Activated naive CD8-positive, alpha-beta T cell treated with anti-CD3 and anti-CD28 coated beads for 36 hours (primary cell): ENCODE data around the gene ZNF483. TPM values are rescaled to one million over a fixed set of nuclear protein-coding genes. Genes with fewer than 3 reads are reported as not detected.
"Not testable (repeated sequence)": the region's sequence is repeated elsewhere in the genome, so short reads cannot be mapped to it uniquely, and the experiment has no call there.

Source experiments
- DNase-seq: peaks from one replicate; pipeline ENCODE4 v3.0.0; 2021
- H3K27ac Mint-ChIP-seq: one replicate; pipeline ENCODE4 v1.8.0; 2022; ENCODE audit warnings: mild to moderate bottlenecking, moderate library complexity, mixed read lengths
- H3K27me3 Mint-ChIP-seq: one replicate; pipeline ENCODE4 v1.8.0; 2022; ENCODE audit warnings: mild to moderate bottlenecking, mixed read lengths
- H3K36me3 Mint-ChIP-seq: one replicate; pipeline ENCODE4 v1.8.0; 2021; ENCODE audit warnings: mild to moderate bottlenecking, mixed read lengths
- H3K4me1 Mint-ChIP-seq: one replicate; pipeline ENCODE4 v1.8.0; 2021; ENCODE audit warnings: mixed read lengths
- H3K4me3 Mint-ChIP-seq: one replicate; pipeline ENCODE4 v1.8.0; 2022; ENCODE audit warnings: mild to moderate bottlenecking, moderate library complexity, mixed read lengths
- H3K9me3 Mint-ChIP-seq: one replicate; pipeline ENCODE4 v1.8.0; 2022; ENCODE audit warnings: mixed read lengths
- total RNA-seq, 2 experiments: library from RNA; stranded (reverse); gene quantifications; one replicate each; pipeline ENCODE4 v1.2.3, GENCODE V29; 2021

The ZNF483 gene
- total RNA-seq, result 1 to 10 TPM; 1.5 to 2.3 TPM

DNA sequence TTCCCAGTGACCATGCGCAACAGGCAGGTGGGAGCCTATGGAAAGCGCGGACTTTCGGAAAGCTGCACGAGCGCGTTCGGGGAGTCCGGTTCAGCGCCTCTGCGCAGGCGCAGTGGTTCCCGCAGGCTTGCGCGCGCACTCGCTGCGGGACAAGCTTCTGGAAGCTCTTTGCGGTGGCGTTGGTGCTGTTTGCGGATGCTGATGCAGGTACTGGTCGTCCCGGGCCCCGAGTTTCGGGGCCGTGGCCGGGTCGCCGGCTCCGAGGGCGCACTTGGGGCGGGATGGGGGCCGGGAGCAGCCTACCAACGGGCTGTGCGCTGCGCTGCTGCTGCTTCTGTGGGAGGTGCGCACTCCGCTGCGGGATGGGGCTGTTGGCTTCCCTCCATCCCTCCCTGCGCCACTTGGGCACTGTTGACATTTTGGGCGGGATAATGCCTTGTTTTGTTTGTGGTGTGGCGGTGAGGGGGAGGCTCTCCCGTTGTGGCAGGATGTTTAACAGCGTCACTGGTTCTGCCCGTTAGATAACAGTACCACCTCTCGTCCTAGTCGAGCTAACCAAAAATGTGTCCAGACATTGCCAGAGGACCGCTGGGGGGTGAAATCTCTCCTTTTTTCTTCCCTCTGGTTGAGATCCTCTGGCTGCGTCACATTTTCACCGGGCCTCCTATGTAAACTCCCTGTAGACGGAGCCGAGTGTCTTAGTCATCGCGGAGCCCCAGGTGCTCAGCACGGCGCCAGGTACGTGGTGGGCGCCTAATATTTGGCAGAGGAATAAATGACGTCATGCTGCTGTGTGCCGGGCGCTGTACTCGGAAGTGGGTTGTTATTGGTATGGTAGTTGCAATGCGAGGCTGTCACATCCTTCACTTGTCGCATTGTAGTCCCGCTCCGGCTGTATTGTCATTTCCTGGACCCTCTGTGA is at the start of gene ZNF483:
TSS of gene ZNF483 (plus strand) at position 124 of the 922 bp plus-strand sequence. CDS start 2,217 bp downstream, outside the sequence.
- DNase-seq, result peak; percentile 67
- peaks cover 24% of the 10 kb centered on the region for H3K36me3 Mint-ChIP-seq
- peaks cover 4% of the 10 kb centered on the region for H3K27me3 Mint-ChIP-seq
- H3K4me1 Mint-ChIP-seq, result peaks cover 12% of the 10 kb centered on the region
- peak within 1 kb of the TSS; percentile 86 for H3K27ac Mint-ChIP-seq
- peak within 1 kb of the TSS; percentile 88 for H3K4me3 Mint-ChIP-seq
- H3K9me3 Mint-ChIP-seq, result peaks cover 7% of the 10 kb centered on the region

DNA sequence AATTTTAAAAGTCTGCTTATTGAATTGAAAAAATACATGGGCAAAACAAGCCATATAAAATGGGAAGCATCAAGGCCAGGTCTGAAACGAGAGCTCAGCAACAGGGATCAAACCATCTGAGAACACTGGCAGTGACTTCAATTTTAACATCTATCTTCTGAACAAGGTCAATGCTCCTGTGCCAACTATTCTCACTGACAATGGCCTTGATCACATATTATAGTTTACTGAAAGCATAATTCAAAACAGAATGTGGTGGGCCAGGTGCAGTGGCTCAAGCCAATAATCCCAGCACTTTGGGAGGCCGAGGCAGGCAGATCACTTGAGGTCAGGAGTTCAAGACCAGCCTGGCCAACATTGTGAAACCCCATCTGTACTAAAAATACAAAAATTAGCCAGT is 49.8 kb upstream of the ZNF483 start:
- Mint-ChIP-seq H3K27me3 (no peaks in the 10 kb centered on the region), H3K9me3 (no peaks in the 10 kb centered on the region), H3K4me1 (peaks cover 39% of the 10 kb centered on the region), H3K4me3 (no peak overlapping the region), H3K36me3 (peaks cover 11% of the 10 kb centered on the region), H3K27ac (no peak overlapping the region)
- DNase-seq, result no peak

- no peak for DNase-seq
- Mint-ChIP-seq H3K4me3 (no peak overlapping the region), H3K9me3 (peaks cover 1% of the 10 kb centered on the region), H3K4me1 (peaks cover 51% of the 10 kb centered on the region), H3K27ac (no peak overlapping the region), H3K27me3 (no peaks in the 10 kb centered on the region), H3K36me3 (peaks cover 20% of the 10 kb centered on the region)
Measured at GRCh38 chr9:111477677-111478076, 47.3 kb upstream of the ZNF483 start.

GRCh38 chr9:111481885-111482636 is 42.9 kb upstream of the ZNF483 start:
- Mint-ChIP-seq H3K4me1 (peaks cover 41% of the 10 kb centered on the region), H3K27ac (peak overlapping the region; percentile 80), H3K36me3 (peaks cover 19% of the 10 kb centered on the region), H3K27me3 (no peaks in the 10 kb centered on the region), H3K4me3 (peak overlapping the region; percentile 87), H3K9me3 (peaks cover 1% of the 10 kb centered on the region)
- DNase-seq, result no peak

DNA sequence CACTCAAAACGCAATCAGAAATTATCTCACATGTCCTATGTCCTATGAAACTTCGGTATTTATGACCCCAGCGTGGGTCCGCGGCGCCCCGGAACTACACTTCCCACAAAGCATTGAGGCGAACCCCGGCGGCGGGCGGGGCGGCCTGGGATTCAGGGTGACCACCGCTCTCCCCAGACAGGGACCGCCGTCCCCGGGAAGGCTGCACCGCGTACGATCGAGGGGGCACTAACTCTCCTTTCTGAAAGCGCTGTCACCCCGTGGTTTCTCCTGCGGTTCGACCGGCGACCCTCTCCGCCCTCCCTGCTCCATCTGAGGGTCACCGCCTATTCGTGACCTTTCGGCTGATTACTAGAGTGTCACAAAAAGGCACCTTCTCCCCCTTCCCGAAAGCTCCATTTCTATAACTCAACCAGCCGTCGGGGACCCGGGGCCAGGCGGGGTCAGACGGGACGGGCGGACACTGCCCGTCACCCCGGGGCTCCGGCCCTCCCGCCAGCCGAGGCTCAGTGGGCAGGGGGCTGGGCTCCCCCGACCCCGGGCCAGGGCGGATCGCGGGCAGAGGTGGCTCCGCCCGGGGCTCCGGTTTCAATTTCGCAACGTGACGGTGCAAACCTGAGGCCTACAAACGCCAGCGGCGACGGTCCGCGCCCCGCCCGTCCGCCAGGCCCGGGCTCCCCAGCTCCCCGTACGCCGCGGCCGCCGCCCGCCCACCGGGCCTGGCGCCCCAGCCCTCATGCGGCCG is 42.1 kb upstream of the ZNF483 start:
- Mint-ChIP-seq H3K4me3 (peak overlapping the region; percentile 87), H3K27me3 (peaks cover 4% of the 10 kb centered on the region), H3K36me3 (peaks cover 19% of the 10 kb centered on the region), H3K9me3 (peaks cover 1% of the 10 kb centered on the region), H3K27ac (peak overlapping the region; percentile 80), H3K4me1 (peaks cover 34% of the 10 kb centered on the region)
- peak; percentile 75 for DNase-seq

DNA sequence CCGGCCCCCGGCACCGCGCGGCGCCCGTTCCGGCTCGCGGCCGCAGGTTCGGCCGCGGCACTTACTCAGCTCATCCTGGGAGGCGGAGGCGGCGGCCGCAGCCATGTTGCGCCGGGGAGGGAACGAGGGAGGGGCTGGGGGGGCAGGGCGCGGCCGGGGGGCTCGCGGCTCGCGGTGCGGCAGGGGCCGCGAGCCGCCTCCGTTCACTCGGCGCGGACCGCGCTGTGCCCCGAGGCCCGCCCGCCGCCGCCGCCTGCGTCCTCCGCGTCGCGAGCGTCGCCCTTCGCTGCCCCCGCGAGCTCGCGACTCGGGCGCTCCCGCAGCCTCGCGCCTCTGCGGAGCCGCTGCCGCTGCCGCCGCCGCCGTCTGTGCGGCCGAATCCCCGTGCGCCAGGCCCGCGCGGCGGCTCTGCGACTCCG is 41.5 kb upstream of the ZNF483 start:
- peaks cover 1% of the 10 kb centered on the region for H3K9me3 Mint-ChIP-seq
- peaks cover 34% of the 10 kb centered on the region for H3K4me1 Mint-ChIP-seq
- no peak for DNase-seq
- H3K4me3 Mint-ChIP-seq, result no peak overlapping the region
- H3K27me3 Mint-ChIP-seq, result peaks cover 6% of the 10 kb centered on the region
- peaks cover 19% of the 10 kb centered on the region for H3K36me3 Mint-ChIP-seq
- no peak overlapping the region for H3K27ac Mint-ChIP-seq

GRCh38 chr9:111483858-111484571 is 41.0 kb upstream of the ZNF483 start, which contains the start of gene ECPAS:
ECPAS (minus strand) TSS chr9:111484383; CDS start chr9:111472918, 11,465 bp downstream.
- Mint-ChIP-seq H3K27ac (peak within 1 kb of the TSS; percentile 86), H3K4me3 (peak within 1 kb of the TSS; percentile 87), H3K27me3 (peaks cover 6% of the 10 kb centered on the region), H3K4me1 (peaks cover 30% of the 10 kb centered on the region), H3K9me3 (peaks cover 1% of the 10 kb centered on the region), H3K36me3 (peaks cover 18% of the 10 kb centered on the region)
- peak; percentile 80 for DNase-seq

DNA sequence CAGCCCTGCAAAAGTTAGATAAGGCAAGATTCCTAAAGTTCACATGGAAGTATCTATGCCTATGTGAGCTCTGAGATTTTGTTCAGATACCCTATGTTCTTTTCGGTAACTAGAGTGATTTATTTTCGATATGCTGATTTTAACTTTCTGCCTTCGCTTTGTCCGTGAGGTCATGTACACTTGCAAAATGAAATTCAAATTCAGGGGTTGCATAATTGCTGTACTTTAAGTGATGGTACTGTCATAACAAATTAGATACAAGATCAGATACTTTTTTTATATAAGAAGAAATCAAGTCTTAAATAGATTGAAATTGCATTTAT is 40.4 kb upstream of the ZNF483 start:
- peaks cover 1% of the 10 kb centered on the region for H3K9me3 Mint-ChIP-seq
- no peak for DNase-seq
- peak overlapping the region; percentile 87 for H3K4me3 Mint-ChIP-seq
- H3K4me1 Mint-ChIP-seq, result peaks cover 30% of the 10 kb centered on the region
- H3K27me3 Mint-ChIP-seq, result peaks cover 6% of the 10 kb centered on the region
- H3K36me3 Mint-ChIP-seq, result peaks cover 18% of the 10 kb centered on the region
- peak overlapping the region; percentile 86 for H3K27ac Mint-ChIP-seq

DNA sequence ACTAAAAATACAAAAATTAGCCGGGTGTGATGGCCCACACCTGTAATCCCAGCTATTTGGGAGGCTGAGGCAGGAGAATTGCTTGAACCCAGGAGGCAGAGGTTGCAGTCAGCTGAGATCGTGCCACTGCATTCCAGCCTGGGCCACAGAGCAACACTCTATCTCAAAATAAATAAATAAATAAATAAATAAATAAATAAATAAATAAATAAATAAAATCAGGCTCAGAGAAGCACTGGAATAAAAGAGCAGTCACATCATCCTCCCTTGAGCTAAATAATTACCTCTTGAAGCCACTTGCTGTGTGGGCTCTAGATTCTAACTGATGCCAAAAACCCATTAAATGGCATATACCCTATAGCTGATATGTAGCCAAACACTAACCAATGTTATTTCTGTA is 27.8 kb upstream of the ZNF483 start:
- not testable (repeated sequence) for H3K9me3 Mint-ChIP-seq, H3K4me1 Mint-ChIP-seq, H3K4me3 Mint-ChIP-seq, H3K27ac Mint-ChIP-seq, H3K36me3 Mint-ChIP-seq, DNase-seq, H3K27me3 Mint-ChIP-seq

DNA sequence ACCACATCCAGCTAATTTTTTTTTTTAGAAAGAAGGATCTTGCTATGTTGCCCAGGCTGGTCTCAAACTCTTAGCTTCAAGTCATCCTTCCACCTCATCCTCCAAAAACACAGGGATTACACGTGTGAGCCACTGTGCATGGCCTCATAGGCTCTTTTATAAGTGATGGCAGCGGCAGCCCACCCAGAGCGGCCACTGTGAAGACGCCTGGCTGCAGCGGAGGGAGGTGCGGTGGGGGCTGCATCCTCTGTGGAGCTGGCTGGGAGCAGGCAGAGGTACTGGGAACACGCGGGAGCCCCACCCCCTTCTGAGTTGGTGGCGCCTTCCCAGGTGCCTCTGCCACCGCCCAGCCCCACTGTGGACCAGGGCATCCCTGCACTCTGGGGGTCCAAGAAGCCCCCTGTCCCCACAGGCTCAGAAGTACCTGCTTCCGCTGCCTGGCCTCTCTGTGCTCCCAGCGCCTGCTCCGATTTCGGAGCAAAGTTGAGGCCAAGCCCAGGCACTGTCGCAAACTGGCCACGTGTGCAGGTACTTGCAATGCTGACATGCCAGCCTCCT is 23.9 kb upstream of the ZNF483 start:
- Mint-ChIP-seq H3K9me3 (no peaks in the 10 kb centered on the region), H3K36me3 (no peaks in the 10 kb centered on the region), H3K27ac (no peak overlapping the region), H3K4me3 (no peak overlapping the region), H3K4me1 (peaks cover 3% of the 10 kb centered on the region), H3K27me3 (peaks cover 4% of the 10 kb centered on the region)
- no peak for DNase-seq

GRCh38 chr9:111501648-111502047 is 23.3 kb upstream of the ZNF483 start:
- Mint-ChIP-seq H3K4me1 (peaks cover 3% of the 10 kb centered on the region), H3K27me3 (peaks cover 4% of the 10 kb centered on the region)

GRCh38 chr9:111502506-111502905 is 22.5 kb upstream of the ZNF483 start:
- peaks cover 3% of the 10 kb centered on the region for H3K4me1 Mint-ChIP-seq
- H3K36me3 Mint-ChIP-seq, result no peaks in the 10 kb centered on the region
- H3K27ac Mint-ChIP-seq, result no peak overlapping the region
- DNase-seq, result no peak
- peaks cover 4% of the 10 kb centered on the region for H3K27me3 Mint-ChIP-seq
- no peaks in the 10 kb centered on the region for H3K9me3 Mint-ChIP-seq
- H3K4me3 Mint-ChIP-seq, result no peak overlapping the region

More at GRCh38 chr9:111501648-111502047, 23.3 kb upstream of the ZNF483 start:
- no peaks in the 10 kb centered on the region for H3K9me3 Mint-ChIP-seq
- H3K36me3 Mint-ChIP-seq, result no peaks in the 10 kb centered on the region
- no peak overlapping the region for H3K27ac Mint-ChIP-seq
- DNase-seq, result no peak
- H3K4me3 Mint-ChIP-seq, result no peak overlapping the region

GRCh38 chr9:111511581-111511980 is 13.4 kb upstream of the ZNF483 start:
- H3K9me3 Mint-ChIP-seq, DNase-seq, H3K27me3 Mint-ChIP-seq, H3K4me3 Mint-ChIP-seq, H3K4me1 Mint-ChIP-seq, H3K27ac Mint-ChIP-seq, H3K36me3 Mint-ChIP-seq: not testable (repeated sequence)

DNA sequence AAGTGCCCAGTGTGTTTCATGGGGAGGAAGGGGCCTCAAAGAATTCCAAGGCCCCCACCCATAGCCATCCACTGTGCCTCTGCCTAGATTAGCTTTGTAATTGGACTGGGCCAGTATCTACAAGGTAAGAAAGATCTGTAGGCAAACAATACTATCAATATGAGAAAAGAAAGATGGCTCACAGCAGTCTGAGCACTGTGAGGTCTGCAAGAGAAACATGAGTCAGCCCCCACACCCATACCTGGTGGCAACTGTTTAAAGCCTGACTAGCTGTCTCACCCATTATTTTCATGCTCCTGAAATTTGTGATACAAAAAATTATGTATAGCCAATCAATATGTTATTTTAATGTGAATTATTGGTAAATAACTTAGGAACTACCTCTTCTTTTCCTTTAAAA is 10.0 kb upstream of the ZNF483 start:
- DNase-seq, result no peak
- no peak overlapping the region for H3K27ac Mint-ChIP-seq
- H3K36me3 Mint-ChIP-seq, result no peaks in the 10 kb centered on the region
- H3K4me1 Mint-ChIP-seq, result no peaks in the 10 kb centered on the region
- peaks cover 5% of the 10 kb centered on the region for H3K27me3 Mint-ChIP-seq
- peaks cover 7% of the 10 kb centered on the region for H3K9me3 Mint-ChIP-seq
- H3K4me3 Mint-ChIP-seq, result no peak overlapping the region
